IMR-90 (cell line): Measurements from ENCODE around the gene CCDC61. TPM values are rescaled to one million over a fixed set of nuclear protein-coding genes. Genes with fewer than 3 reads are reported as not detected.
A peak's percentile ranks its signal among the peaks of the same experiment; 100 is the strongest.

Experiments
- ATAC-seq: fragments of 200-7000 bp; cut with Tn5 transposase; 2 replicates; pipeline ENCODE4 v1.9.1; 2020; ENCODE audit warnings: low read depth, mild to moderate bottlenecking, moderate library complexity
- BruUV-seq: library from RNA; stranded (reverse); fragments of 400-500 nt; replicated peaks from 2 replicates; lab custom pipeline; 2021; lab: Mats Ljungman, UMichigan
- CTCF ChIA-PET: fragments of 300-600 bp; formaldehyde crosslinking; extraction: SDS; loops from one replicate; lab custom pipeline; 2021; ENCODE audit warnings: antibody characterized with exemption; lab: Yijun Ruan, JAX
- POLR2A ChIA-PET: fragments of 300-600 bp; sonication (Branson Sonifier 250); formaldehyde crosslinking; loops from one replicate; lab custom pipeline; 2022; ENCODE audit warnings: antibody characterized with exemption; ENCODE audit not compliant: unreplicated experiment; lab: Charles Lee
- DNase-seq: peaks from one replicate; pipeline ENCODE4 v3.0.0; 2013
- H2AFZ ChIP-seq: replicated peaks from 2 replicates; pipeline ENCODE3; 2013; ENCODE audit warnings: low read length, mild to moderate bottlenecking; ENCODE audit not compliant: poor library complexity
- H2AK5ac ChIP-seq: 2 replicates; pipeline ENCODE4 v1.6.1; 2013; ENCODE audit warnings: low read depth, low read length, inconsistent platforms
- H2AK9ac ChIP-seq: replicated peaks from 2 replicates; pipeline ENCODE3; 2013; ENCODE audit warnings: mild to moderate bottlenecking, low read depth, low read length, moderate library complexity; ENCODE audit not compliant: poor library complexity
- H2BK120ac ChIP-seq: 2 replicates; pipeline ENCODE4 v1.6.1; 2013; ENCODE audit warnings: low read depth, low read length, inconsistent platforms
- H2BK15ac ChIP-seq: 3 replicates; pipeline ENCODE4 v1.6.1; 2013; ENCODE audit warnings: low read depth, low read length, inconsistent platforms
- H2BK20ac ChIP-seq: 2 replicates; pipeline ENCODE4 v1.6.1; 2013; ENCODE audit warnings: low read depth, mild to moderate bottlenecking, inconsistent platforms, low read length, moderate library complexity
- H2BK5ac ChIP-seq: 2 replicates; pipeline ENCODE4 v1.6.1; 2013; ENCODE audit warnings: mild to moderate bottlenecking, low read depth, low read length, inconsistent platforms; ENCODE audit not compliant: poor library complexity, severe bottlenecking
- H3K14ac ChIP-seq: replicated peaks from 2 replicates; pipeline ENCODE4 v1.6.1; 2013; ENCODE audit warnings: low read depth, low read length, inconsistent platforms
- H3K18ac ChIP-seq: 2 replicates; pipeline ENCODE4 v1.6.1; 2013; ENCODE audit warnings: low read depth, low read length, control low read depth
- H3K23ac ChIP-seq: 2 replicates; pipeline ENCODE4 v1.6.1; 2013; ENCODE audit warnings: low read depth, low read length, inconsistent platforms
- H3K27ac ChIP-seq: 2 replicates; pipeline ENCODE4 v1.5.1; 2013; ENCODE audit warnings: mild to moderate bottlenecking, control low read depth, low read length; ENCODE audit not compliant: insufficient read depth
- H3K27me3 ChIP-seq: 2 replicates; pipeline ENCODE4 v1.6.1; 2013; ENCODE audit warnings: low read length; ENCODE audit not compliant: control insufficient read depth, insufficient read depth
- H3K36me3 ChIP-seq: 2 replicates; pipeline ENCODE4 v1.6.1; 2013; ENCODE audit warnings: low read length, mixed read lengths; ENCODE audit not compliant: control insufficient read depth, insufficient read depth
- H3K4ac ChIP-seq: 2 replicates; pipeline ENCODE4 v1.6.1; 2013; ENCODE audit warnings: low read depth, low read length, inconsistent platforms
- H3K4me1 ChIP-seq: 2 replicates; pipeline ENCODE4 v1.6.1; 2013; ENCODE audit warnings: low read length, mixed read lengths; ENCODE audit not compliant: control insufficient read depth, insufficient read depth
- H3K4me2 ChIP-seq: 2 replicates; pipeline ENCODE4 v1.6.1; 2013; ENCODE audit warnings: low read depth, mild to moderate bottlenecking, control low read depth, low read length, moderate library complexity
- H3K4me3 ChIP-seq: 2 replicates; pipeline ENCODE4 v1.5.1; 2013; ENCODE audit warnings: low read depth, mild to moderate bottlenecking, control low read depth, low read length, moderate library complexity; ENCODE audit not compliant: insufficient read depth
- H3K56ac ChIP-seq: 2 replicates; pipeline ENCODE4 v1.6.1; 2013; ENCODE audit warnings: low read length, inconsistent platforms; ENCODE audit not compliant: insufficient read depth; ENCODE audit errors: extremely low read depth
- H3K79me1 ChIP-seq, 2 experiments: 2 replicates each; pipeline ENCODE4 v1.6.1; 2013; ENCODE audit warnings: low read length in 2 of 2, inconsistent platforms in 1 of 2, low read depth in 1 of 2
- H3K9ac ChIP-seq: 2 replicates; pipeline ENCODE4 v1.6.1; 2013; ENCODE audit warnings: low read depth, low read length, control low read depth
- H3K9me1 ChIP-seq: 2 replicates; pipeline ENCODE4 v1.6.1; 2013; ENCODE audit warnings: low read length, inconsistent platforms; ENCODE audit not compliant: insufficient read depth
- H3K9me3 ChIP-seq: 2 replicates; pipeline ENCODE4 v1.6.1; 2013; ENCODE audit warnings: low read length; ENCODE audit not compliant: control insufficient read depth, insufficient read depth
- H4K20me1 ChIP-seq: 2 replicates; pipeline ENCODE4 v1.6.1; 2013; ENCODE audit warnings: low read length, inconsistent platforms; ENCODE audit not compliant: insufficient read depth
- H4K5ac ChIP-seq: 2 replicates; pipeline ENCODE4 v1.6.1; 2013; ENCODE audit warnings: mild to moderate bottlenecking, low read depth, low read length, control low read depth
- H4K8ac ChIP-seq, 2 experiments: 2 replicates each; pipeline ENCODE4 v1.6.1; 2013; ENCODE audit warnings: low read depth in 2 of 2, low read length in 2 of 2, control low read depth in 1 of 2, inconsistent platforms in 1 of 2
- H4K91ac ChIP-seq: 2 replicates; pipeline ENCODE4 v1.6.1; 2013; ENCODE audit warnings: low read depth, low read length, inconsistent platforms; ENCODE audit not compliant: insufficient read depth
- BHLHE40 ChIP-seq: fragments of 150-350 bp; IDR thresholded peaks from 2 replicates; pipeline ENCODE4 v1.6.1; 2016; ENCODE audit warnings: mild to moderate bottlenecking, low read depth, low read length
- CEBPB ChIP-seq: IDR thresholded peaks from 2 replicates; pipeline ENCODE4 v1.6.1; 2012; ENCODE audit warnings: low read depth, low read length, improper control_type of control experiment
- CHD1 ChIP-seq: IDR thresholded peaks from 2 replicates; pipeline ENCODE4 v1.6.1; 2012; ENCODE audit warnings: low read depth, low read length, improper control_type of control experiment
- CTCF ChIP-seq: conservative IDR thresholded peaks from 2 replicates; pipeline ENCODE4 v1.5.1; 2012; ENCODE audit warnings: mild to moderate bottlenecking, low read depth, low read length, improper control_type of control experiment
- FOS ChIP-seq: fragments of 150-350 bp; IDR thresholded peaks from 2 replicates; pipeline ENCODE4 v1.6.1; 2016; ENCODE audit warnings: low read depth, low read length
- MAFK ChIP-seq: IDR thresholded peaks from 2 replicates; pipeline ENCODE4 v1.6.1; 2012; ENCODE audit warnings: low read depth, low read length, improper control_type of control experiment
- MAZ ChIP-seq: IDR thresholded peaks from 2 replicates; pipeline ENCODE4 v1.6.1; 2012; ENCODE audit warnings: low read depth, mild to moderate bottlenecking, low read length, improper control_type of control experiment, moderate library complexity, borderline replicate concordance
- MXI1 ChIP-seq: IDR thresholded peaks from 2 replicates; pipeline ENCODE4 v1.6.1; 2012; ENCODE audit warnings: low read depth, mild to moderate bottlenecking, low read length, moderate library complexity, borderline replicate concordance
- NFE2L2 ChIP-seq: fragments of 150-350 bp; IDR thresholded peaks from 2 replicates; pipeline ENCODE4 v1.6.1; 2016; ENCODE audit warnings: low read depth, mild to moderate bottlenecking, low read length
- POLR2A ChIP-seq: IDR thresholded peaks from 2 replicates; pipeline ENCODE4 v1.6.1; 2012; ENCODE audit warnings: mild to moderate bottlenecking, low read depth, low read length
- RAD21 ChIP-seq: IDR thresholded peaks from 2 replicates; pipeline ENCODE4 v1.6.1; 2012; ENCODE audit warnings: low read length, improper control_type of control experiment
- RCOR1 ChIP-seq: IDR thresholded peaks from 2 replicates; pipeline ENCODE4 v1.6.1; 2012; ENCODE audit warnings: mild to moderate bottlenecking, low read length, improper control_type of control experiment; ENCODE audit not compliant: insufficient replicate concordance
- RFX5 ChIP-seq: IDR thresholded peaks from 2 replicates; pipeline ENCODE4 v1.8.0; 2012; ENCODE audit warnings: low read depth, mild to moderate bottlenecking, low read length, moderate library complexity
- SMC3 ChIP-seq: fragments of 150-350 bp; IDR thresholded peaks from 2 replicates; pipeline ENCODE4 v1.6.1; 2016; ENCODE audit warnings: low read depth, mild to moderate bottlenecking, antibody characterized with exemption, low read length, moderate library complexity
- USF2 ChIP-seq: fragments of 150-350 bp; IDR thresholded peaks from 2 replicates; pipeline ENCODE4 v1.6.1; 2017; ENCODE audit warnings: mild to moderate bottlenecking, antibody characterized with exemption, low read length, low read depth
- WGBS, 2 experiments: methylation state at CpG; one replicate each; pipeline versions ENCODE4 v1.1.5 to v1.1.7; 2013; ENCODE audit warnings: missing lambda C conversion rate in 2 of 2; ENCODE audit not compliant: insufficient read length in 1 of 2; ENCODE audit errors: extremely low coverage in 2 of 2; 5-methylcytosine and 5-hydroxymethylcytosine counted together
- dilution Hi-C: fragments of 300-500 bp; cut with HindIII; formaldehyde crosslinking; loops from one replicate; pipeline ENCODE4 v1.14.3; 2018; ENCODE audit warnings: low sequenced_read_pairs; ENCODE audit not compliant: unreplicated experiment
- in situ Hi-C: fragments of 300-500 bp; cut with MboI; formaldehyde crosslinking; loops from 3 replicates; pipeline ENCODE4 v1.14.3; 2019; ENCODE audit warnings: low sequenced_read_pairs, inconsistent platforms, mixed read lengths
- intact Hi-C: fragments of 100-400 bp; cut with micrococcal nuclease; formaldehyde crosslinking; loops from 2 replicates; pipeline ENCODE4 v1.10.0; 2022
- polyA plus RNA-seq, 3 experiments: library from polyadenylated mRNA; depleted of rRNA; stranded (reverse); fragments of >200 nt; gene quantifications; 2 replicates each; pipeline ENCODE4 v1.2.3, GENCODE V29; 2012; ENCODE audit warnings: low replicate concordance in 1 of 3
- total RNA-seq: library from RNA; depleted of rRNA; stranded (reverse); fragments of >200 nt; gene quantifications from 2 replicates; pipeline ENCODE4 v1.2.3, GENCODE V29; 2012
- TF ChIP-seq, protein P1 (sequence below): fragments of 150-350 bp; IDR thresholded peaks from 2 replicates; pipeline ENCODE4 v1.6.1; 2016; ENCODE audit warnings: low read depth, mild to moderate bottlenecking, low read length, moderate library complexity, borderline replicate concordance

CCDC61 gene
- total and polyA plus RNA-seq, 2 of the 4 experiments (the other 2 are of a cell fraction): 3.2 to 9.1 TPM

- Histone ChIP-seq H3K27ac (no peak overlapping the region), H2BK120ac (no peak overlapping the region), H2BK15ac (no peak overlapping the region), H3K9me1 (peaks cover 4% of the 10 kb centered on the region; the same call in 1 of the 2 replicates), H4K91ac (no peak overlapping the region), H2AK5ac (no peak overlapping the region), H3K27me3 (peaks cover 22% of the 10 kb centered on the region), H2AK9ac (no peak overlapping the region), H3K23ac (no peak overlapping the region; the same call in 1 of the 2 replicates), H3K4me1 (no peaks in the 10 kb centered on the region), H2AFZ (peak overlapping the region; percentile 43), H3K56ac (no peak overlapping the region), H3K9ac (no peak overlapping the region), H4K5ac (no peak overlapping the region), H3K14ac (no peak overlapping the region), H3K4me2 (no peak overlapping the region), H3K4me3 (no peak overlapping the region), H4K8ac (no peak overlapping the region), H3K36me3 (no peaks in the 10 kb centered on the region), H3K18ac (no peak overlapping the region), H2BK5ac (peak overlapping the region; percentile 62), H3K4ac (no peak overlapping the region), H3K79me1 (no peaks in the 10 kb centered on the region), H3K9me3 (no peaks in the 10 kb centered on the region), H2BK20ac (no peak overlapping the region), H4K20me1 (no peaks in the 10 kb centered on the region; the same call in 1 of the 2 replicates)
- ChIA-PET CTCF (no interaction called here), POLR2A (no interaction called here)
- TF ChIP-seq CHD1: no peak
- no peak for TF ChIP-seq RAD21
- TF ChIP-seq MXI1: no peak
- no peak for TF ChIP-seq MAFK
- no peak for TF ChIP-seq RCOR1
- TF ChIP-seq MAZ: no peak
- no peak for TF ChIP-seq FOS
- no peak for TF ChIP-seq CEBPB
- TF ChIP-seq, protein P1, sequence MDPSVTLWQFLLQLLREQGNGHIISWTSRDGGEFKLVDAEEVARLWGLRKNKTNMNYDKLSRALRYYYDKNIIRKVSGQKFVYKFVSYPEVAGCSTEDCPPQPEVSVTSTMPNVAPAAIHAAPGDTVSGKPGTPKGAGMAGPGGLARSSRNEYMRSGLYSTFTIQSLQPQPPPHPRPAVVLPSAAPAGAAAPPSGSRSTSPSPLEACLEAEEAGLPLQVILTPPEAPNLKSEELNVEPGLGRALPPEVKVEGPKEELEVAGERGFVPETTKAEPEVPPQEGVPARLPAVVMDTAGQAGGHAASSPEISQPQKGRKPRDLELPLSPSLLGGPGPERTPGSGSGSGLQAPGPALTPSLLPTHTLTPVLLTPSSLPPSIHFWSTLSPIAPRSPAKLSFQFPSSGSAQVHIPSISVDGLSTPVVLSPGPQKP: no peak
- TF ChIP-seq CTCF: no peak
- no peak for TF ChIP-seq POLR2A
- no peak for TF ChIP-seq BHLHE40
- TF ChIP-seq NFE2L2: no peak
- no peak for TF ChIP-seq USF2
- no peak for TF ChIP-seq SMC3
- TF ChIP-seq RFX5: no peak
- ATAC-seq (no peak), DNase-seq (no peak)
- in situ Hi-C loops: no loop called here
- intact Hi-C loops: no loop called here
- 71 to 100% methylated on average over 1 to 3 of the region's 6 CpGs for WGBS, 2 experiments
- BruUV-seq: no TSS peak
- dilution Hi-C loops: no loop called here
Measured at GRCh38 chr19:45958320-45958719, 36.9 kb upstream of the CCDC61 start.
